ENCODE measurements around the gene ZFPM1. TPM values are rescaled to one million over a fixed set of nuclear protein-coding genes. Genes with fewer than 3 reads are reported as not detected.

Gene ZFPM1
- total and polyA plus RNA-seq, 2 experiments from 2014 or later, result 0.53 to 2.2 TPM

DNA sequence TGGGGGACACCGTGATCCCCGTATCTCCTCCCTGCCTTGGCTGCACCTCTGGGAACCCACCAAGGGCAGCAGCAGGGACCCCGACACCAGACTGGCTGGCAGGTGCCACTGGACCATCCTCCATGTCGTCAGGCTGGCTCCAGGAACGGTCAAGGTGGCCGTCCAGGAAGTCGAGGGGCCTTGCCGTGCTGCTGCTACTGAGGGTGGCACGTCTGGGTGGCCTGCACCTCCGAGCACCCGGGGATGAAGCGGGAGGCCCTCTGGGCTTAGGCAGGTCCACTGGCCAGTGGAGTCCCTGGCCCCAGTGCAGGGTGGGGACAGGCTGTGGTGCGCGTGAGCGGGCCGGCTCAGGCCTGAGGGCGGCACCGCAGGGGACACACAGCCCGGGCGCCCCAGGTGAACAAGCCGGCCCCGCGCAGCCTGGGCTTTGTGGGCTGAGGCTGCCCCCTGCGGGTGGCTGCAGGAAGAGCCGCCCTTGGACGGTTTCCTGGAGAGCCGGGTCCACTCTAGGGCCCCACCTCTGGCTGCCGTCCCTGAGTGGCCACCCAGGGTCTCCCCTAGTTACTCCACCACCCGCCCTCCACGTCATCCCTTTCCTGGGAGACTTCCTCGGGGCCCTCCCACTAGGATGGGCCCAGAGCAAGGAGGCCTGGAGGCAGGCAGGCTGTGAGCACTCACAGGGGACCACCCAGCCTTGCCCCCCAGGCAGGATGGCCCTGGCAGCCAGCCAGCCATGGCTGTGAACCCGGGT, 74.3 kb downstream of the ZFPM1 start:
- peaks cover 6% of the 10 kb centered on the region; the same call in 1 of the 3 replicates for H3K4me1 Mint-ChIP-seq
- H3K27me3 Mint-ChIP-seq (ENCODE audit: insufficient read depth, low read depth, poor library complexity), result peaks cover 7% of the 10 kb centered on the region
- H2AFZ ChIP-seq, result no peak overlapping the region
- H3K4me2 ChIP-seq, result no peak overlapping the region
- no peaks in the 10 kb centered on the region for H3K9me3 Mint-ChIP-seq
- no peaks in the 10 kb centered on the region for H3F3A ChIP-seq (replicated peaks; ENCODE audit: low read depth)
- H4K20me1 ChIP-seq (replicated peaks; ENCODE audit: insufficient read depth), result no peaks in the 10 kb centered on the region
- H3K79me2 ChIP-seq (replicated peaks; ENCODE audit: insufficient read depth), result no peaks in the 10 kb centered on the region
- no peaks in the 10 kb centered on the region for H3K9me2 ChIP-seq (ENCODE audit: insufficient read depth)
- peak; percentile 89 for DNase-seq (ENCODE audit: low spot score)
- H3K4me3 Mint-ChIP-seq, result no peak overlapping the region
- H3K27ac Mint-ChIP-seq, result no peak overlapping the region
- no peak overlapping the region for H3K4me3 ChIP-seq
- no peaks in the 10 kb centered on the region for H3K27me3 ChIP-seq (ENCODE audit: insufficient read depth)
- TF ChIP-seq CREB1 (CRISPR knock-in tag; IDR thresholded peaks at IDR 0.05; ENCODE audit: low read depth), result no peak
- TF ChIP-seq, protein P1, sequence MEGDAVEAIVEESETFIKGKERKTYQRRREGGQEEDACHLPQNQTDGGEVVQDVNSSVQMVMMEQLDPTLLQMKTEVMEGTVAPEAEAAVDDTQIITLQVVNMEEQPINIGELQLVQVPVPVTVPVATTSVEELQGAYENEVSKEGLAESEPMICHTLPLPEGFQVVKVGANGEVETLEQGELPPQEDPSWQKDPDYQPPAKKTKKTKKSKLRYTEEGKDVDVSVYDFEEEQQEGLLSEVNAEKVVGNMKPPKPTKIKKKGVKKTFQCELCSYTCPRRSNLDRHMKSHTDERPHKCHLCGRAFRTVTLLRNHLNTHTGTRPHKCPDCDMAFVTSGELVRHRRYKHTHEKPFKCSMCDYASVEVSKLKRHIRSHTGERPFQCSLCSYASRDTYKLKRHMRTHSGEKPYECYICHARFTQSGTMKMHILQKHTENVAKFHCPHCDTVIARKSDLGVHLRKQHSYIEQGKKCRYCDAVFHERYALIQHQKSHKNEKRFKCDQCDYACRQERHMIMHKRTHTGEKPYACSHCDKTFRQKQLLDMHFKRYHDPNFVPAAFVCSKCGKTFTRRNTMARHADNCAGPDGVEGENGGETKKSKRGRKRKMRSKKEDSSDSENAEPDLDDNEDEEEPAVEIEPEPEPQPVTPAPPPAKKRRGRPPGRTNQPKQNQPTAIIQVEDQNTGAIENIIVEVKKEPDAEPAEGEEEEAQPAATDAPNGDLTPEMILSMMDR (conservative IDR thresholded peaks at IDR 0.05; ENCODE audit: low read depth in 2 of 2), result peak; percentile 65 to 87
- no peak for TF ChIP-seq EZH2phosphoT487 (IDR thresholded peaks at IDR 0.05; ENCODE audit: unreplicated experiment)
- TF ChIP-seq, protein P2, sequence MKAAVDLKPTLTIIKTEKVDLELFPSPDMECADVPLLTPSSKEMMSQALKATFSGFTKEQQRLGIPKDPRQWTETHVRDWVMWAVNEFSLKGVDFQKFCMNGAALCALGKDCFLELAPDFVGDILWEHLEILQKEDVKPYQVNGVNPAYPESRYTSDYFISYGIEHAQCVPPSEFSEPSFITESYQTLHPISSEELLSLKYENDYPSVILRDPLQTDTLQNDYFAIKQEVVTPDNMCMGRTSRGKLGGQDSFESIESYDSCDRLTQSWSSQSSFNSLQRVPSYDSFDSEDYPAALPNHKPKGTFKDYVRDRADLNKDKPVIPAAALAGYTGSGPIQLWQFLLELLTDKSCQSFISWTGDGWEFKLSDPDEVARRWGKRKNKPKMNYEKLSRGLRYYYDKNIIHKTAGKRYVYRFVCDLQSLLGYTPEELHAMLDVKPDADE (IDR thresholded peaks at IDR 0.05), result no peak
- H3K27ac ChIP-seq (ENCODE audit: low read depth), result no peak overlapping the region
- H3K4me1 ChIP-seq (ENCODE audit: insufficient read depth), result peaks cover 7% of the 10 kb centered on the region; the same call in 1 of the 2 replicates
- H3K36me3 ChIP-seq (ENCODE audit: insufficient read depth), result no peaks in the 10 kb centered on the region
- H3K36me3 Mint-ChIP-seq (ENCODE audit: low read depth), result peaks cover 9% of the 10 kb centered on the region; the same call in 1 of the 3 replicates
- peak; percentile 80 for ATAC-seq

DNA sequence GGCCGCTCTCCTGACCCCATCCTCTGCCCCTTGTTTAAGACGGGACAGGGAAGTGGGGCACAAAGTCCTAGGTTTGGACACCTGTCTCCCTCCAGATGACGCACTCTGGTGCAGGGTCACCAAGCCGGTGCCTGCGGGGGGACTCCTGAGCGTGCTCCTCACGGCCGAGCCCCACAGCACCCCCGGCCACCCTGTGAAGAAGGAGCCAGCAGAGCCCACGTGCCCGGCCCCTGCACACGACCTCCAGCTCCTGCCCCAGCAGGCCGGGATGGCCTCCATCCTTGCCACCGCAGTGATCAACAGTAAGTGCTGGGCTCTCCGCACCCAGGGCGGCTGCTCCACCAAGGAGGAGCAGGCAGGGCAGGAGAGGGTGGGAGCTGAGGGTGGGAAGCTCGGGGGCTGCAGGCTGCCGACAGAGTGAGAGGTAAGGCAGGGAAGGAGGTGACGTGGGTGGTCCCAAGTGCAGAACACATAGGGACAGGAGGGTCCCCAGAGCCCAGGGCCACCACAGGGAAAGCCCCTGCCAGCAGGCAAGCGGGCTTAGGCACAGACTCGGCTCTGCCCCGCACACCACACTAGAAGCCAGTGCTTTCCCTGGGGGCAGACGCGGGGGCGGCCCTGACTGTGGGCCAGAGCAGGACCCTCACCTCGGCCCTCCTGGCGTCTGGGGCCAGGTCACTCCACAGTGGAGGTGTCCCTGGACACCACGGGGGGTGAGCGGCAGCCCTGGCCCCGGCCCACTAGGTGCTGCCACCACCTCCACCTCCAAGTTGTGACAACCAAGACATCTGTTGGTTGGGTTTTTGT, 75.1 kb downstream of the ZFPM1 start:
- DNase-seq (ENCODE audit: low spot score) (no peak), ATAC-seq (no peak)
- H3K36me3 Mint-ChIP-seq (ENCODE audit: low read depth), result peaks cover 9% of the 10 kb centered on the region; the same call in 1 of the 3 replicates
- H2AFZ ChIP-seq, result no peak overlapping the region
- H3K9me3 Mint-ChIP-seq, result no peaks in the 10 kb centered on the region
- H3K27ac Mint-ChIP-seq, result no peak overlapping the region
- no peaks in the 10 kb centered on the region for H3K79me2 ChIP-seq (replicated peaks; ENCODE audit: insufficient read depth)
- peaks cover 7% of the 10 kb centered on the region; the same call in 1 of the 2 replicates for H3K4me1 ChIP-seq (ENCODE audit: insufficient read depth)
- H3K27me3 Mint-ChIP-seq (ENCODE audit: insufficient read depth, low read depth, poor library complexity), result peaks cover 4% of the 10 kb centered on the region
- H3K9me2 ChIP-seq (ENCODE audit: insufficient read depth), result no peaks in the 10 kb centered on the region
- no peaks in the 10 kb centered on the region for H3F3A ChIP-seq (replicated peaks; ENCODE audit: low read depth)
- no peak overlapping the region for H3K4me3 ChIP-seq
- no peak overlapping the region for H3K27ac ChIP-seq (ENCODE audit: low read depth)
- H4K20me1 ChIP-seq (replicated peaks; ENCODE audit: insufficient read depth), result no peaks in the 10 kb centered on the region
- H3K4me1 Mint-ChIP-seq, result peaks cover 6% of the 10 kb centered on the region; the same call in 1 of the 3 replicates
- H3K27me3 ChIP-seq (ENCODE audit: insufficient read depth), result no peaks in the 10 kb centered on the region
- H3K4me3 Mint-ChIP-seq, result no peak overlapping the region
- H3K36me3 ChIP-seq (ENCODE audit: insufficient read depth), result no peaks in the 10 kb centered on the region
- H3K4me2 ChIP-seq, result no peak overlapping the region
- TF ChIP-seq, protein P3, sequence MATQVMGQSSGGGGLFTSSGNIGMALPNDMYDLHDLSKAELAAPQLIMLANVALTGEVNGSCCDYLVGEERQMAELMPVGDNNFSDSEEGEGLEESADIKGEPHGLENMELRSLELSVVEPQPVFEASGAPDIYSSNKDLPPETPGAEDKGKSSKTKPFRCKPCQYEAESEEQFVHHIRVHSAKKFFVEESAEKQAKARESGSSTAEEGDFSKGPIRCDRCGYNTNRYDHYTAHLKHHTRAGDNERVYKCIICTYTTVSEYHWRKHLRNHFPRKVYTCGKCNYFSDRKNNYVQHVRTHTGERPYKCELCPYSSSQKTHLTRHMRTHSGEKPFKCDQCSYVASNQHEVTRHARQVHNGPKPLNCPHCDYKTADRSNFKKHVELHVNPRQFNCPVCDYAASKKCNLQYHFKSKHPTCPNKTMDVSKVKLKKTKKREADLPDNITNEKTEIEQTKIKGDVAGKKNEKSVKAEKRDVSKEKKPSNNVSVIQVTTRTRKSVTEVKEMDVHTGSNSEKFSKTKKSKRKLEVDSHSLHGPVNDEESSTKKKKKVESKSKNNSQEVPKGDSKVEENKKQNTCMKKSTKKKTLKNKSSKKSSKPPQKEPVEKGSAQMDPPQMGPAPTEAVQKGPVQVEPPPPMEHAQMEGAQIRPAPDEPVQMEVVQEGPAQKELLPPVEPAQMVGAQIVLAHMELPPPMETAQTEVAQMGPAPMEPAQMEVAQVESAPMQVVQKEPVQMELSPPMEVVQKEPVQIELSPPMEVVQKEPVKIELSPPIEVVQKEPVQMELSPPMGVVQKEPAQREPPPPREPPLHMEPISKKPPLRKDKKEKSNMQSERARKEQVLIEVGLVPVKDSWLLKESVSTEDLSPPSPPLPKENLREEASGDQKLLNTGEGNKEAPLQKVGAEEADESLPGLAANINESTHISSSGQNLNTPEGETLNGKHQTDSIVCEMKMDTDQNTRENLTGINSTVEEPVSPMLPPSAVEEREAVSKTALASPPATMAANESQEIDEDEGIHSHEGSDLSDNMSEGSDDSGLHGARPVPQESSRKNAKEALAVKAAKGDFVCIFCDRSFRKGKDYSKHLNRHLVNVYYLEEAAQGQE (IDR thresholded peaks at IDR 0.05; ENCODE audit: unreplicated experiment), result no peak
- no peak for TF ChIP-seq ZNF331 (CRISPR knock-in tag; IDR thresholded peaks at IDR 0.05; ENCODE audit: low read depth)

All from GM23338 (cell line).